Measurements from ENCODE around the gene AGPAT1. TPM values are rescaled to one million over a fixed set of nuclear protein-coding genes. Genes with fewer than 3 reads are reported as not detected.
A peak's percentile ranks its signal among the peaks of the same experiment; 100 is the strongest.

AGPAT1 gene
- total and polyA plus RNA-seq, 2 of the 8 experiments (the other 6 are each of a cell fraction or from before 2014, with no cell fraction given) = 96.0 to 222 TPM

DNA sequence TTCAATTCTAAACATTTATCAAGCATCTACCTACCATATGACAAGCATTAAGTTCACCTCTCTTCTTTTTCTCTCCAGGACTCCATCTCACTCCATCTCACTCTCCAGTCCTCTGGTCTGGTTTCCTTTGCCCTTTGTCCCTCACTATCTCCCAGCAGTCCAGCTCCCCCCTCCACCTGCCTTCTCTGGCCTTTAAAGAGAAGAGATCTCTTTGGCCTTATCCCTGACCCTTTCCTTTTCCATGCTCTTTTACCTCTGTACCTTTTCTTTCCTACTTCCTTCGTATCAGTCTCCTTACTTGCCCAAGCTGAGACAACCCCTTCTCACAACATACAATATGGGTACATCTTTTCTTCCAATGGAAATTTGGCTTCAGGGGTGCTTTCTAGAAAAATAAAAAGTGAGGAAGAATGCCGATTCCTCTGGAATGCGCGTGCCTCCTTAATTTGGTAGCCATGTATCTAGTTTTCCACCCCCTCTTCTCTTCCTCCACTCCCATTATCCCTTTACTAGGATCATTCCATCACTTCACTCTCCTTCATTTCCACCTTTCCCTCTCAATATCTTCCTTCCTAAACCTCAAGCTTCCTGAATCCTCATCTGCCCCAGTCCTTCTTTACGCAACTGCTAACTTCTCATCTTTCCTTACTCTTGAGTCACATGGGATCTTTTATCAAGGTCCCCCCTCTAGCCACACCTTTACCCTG lies 745 bp upstream of the AGPAT1 start:
- peak overlapping the region; percentile 38; the same call in 1 of the 2 replicates for H2BK20ac ChIP-seq (ENCODE audit: low read length)
- peak overlapping the region; percentile 95 for H3K27ac ChIP-seq (ENCODE audit: low read depth, low read length)
- peak overlapping the region; percentile 91 to 99 (median 95) for H3K4me3 ChIP-seq (ENCODE audit: extremely low read depth in 1 of 4, insufficient read depth in 2 of 4, low read depth in 3 of 4, low read length in 4 of 4)
- peaks cover 2 to 19% (median 9%) of the 10 kb centered on the region in 4 experiments; a peak in 7 of 8 replicates for H3K36me3 ChIP-seq (ENCODE audit: control insufficient read depth in 2 of 4, insufficient read depth in 4 of 4, low read length in 3 of 4)
- FAIRE-seq (no peak), DNase-seq (ENCODE audit: low read depth in 1 of 2, low spot score in 2 of 2) (peak in 1 of 2 experiments; percentile 46)
- H4K8ac ChIP-seq (ENCODE audit: extremely low read depth, insufficient read depth, low read length) = no peak overlapping the region
- H3K9me3 ChIP-seq (ENCODE audit: insufficient read depth in 2 of 2, low read depth in 1 of 2, low read length in 1 of 2) = no peaks in the 10 kb centered on the region
- H3K23ac ChIP-seq (ENCODE audit: insufficient read length) = no peak overlapping the region
- H2AK5ac ChIP-seq (ENCODE audit: low read depth, low read length) = peak overlapping the region; percentile 91
- H3K4ac ChIP-seq (replicated peaks; ENCODE audit: insufficient read length, low read depth, low read length) = peak overlapping the region; percentile 88
- peak overlapping the region; percentile 99 to 100 for H3K4me2 ChIP-seq (ENCODE audit: insufficient read depth in 1 of 2, low read depth in 2 of 2, low read length in 2 of 2)
- peaks cover 13 to 48% of the 10 kb centered on the region in 2 experiments for H3K79me2 ChIP-seq (ENCODE audit: control insufficient read depth in 1 of 2, insufficient read depth in 2 of 2, low read length in 2 of 2)
- H2BK5ac ChIP-seq (ENCODE audit: low read depth, low read length) = peak overlapping the region; percentile 97
- no peak overlapping the region for H3K14ac ChIP-seq (ENCODE audit: insufficient read length)
- no peaks in the 10 kb centered on the region for H3K27me3 ChIP-seq (replicated peaks in 1 of 4; ENCODE audit: control insufficient read depth in 3 of 4, extremely low read depth in 1 of 4, insufficient read depth in 3 of 4, low read length in 3 of 4)
- peak overlapping the region; percentile 8 for H2BK120ac ChIP-seq (replicated peaks; ENCODE audit: low read depth, low read length)
- CTCF ChIA-PET (ENCODE audit: partially characterized antibody) = interaction anchor here (0.8 to 2.4 kb wide), 5 partner anchors 10 to 78 kb away, joined by 3 to 10 read pairs (median 3); no protein-coding TSS in a partner anchor
- H2BK12ac ChIP-seq (ENCODE audit: low read depth, low read length) = peak overlapping the region; percentile 86; the same call in 1 of the 2 replicates
- H4K5ac ChIP-seq (ENCODE audit: insufficient read length, low read depth, low read length) = peak overlapping the region; percentile 79
- 6 to 100% methylated on average over 1 to 5 of the region's 5 CpGs for WGBS, 2 experiments (ENCODE audit: extremely low coverage in 1 of 2, insufficient coverage in 1 of 2, insufficient read length in 1 of 2, insufficient replicate concordance in 2 of 2, low coverage in 1 of 2, low lambda C conversion rate in 2 of 2, missing lambda C conversion rate in 1 of 2)
- H3K4me1 ChIP-seq (replicated peaks in 1 of 4; ENCODE audit: control insufficient read depth in 3 of 4, insufficient read depth in 4 of 4, low read length in 3 of 4) = peaks cover 5 to 21% (median 9%) of the 10 kb centered on the region in 4 experiments; a peak in 6 of 7 replicates
- H3K9ac ChIP-seq (replicated peaks in 1 of 4; ENCODE audit: extremely low read depth in 1 of 4, low read depth in 3 of 4, low read length in 3 of 4) = peak overlapping the region; percentile 54 to 96 (median 86)
- H2AFZ ChIP-seq (ENCODE audit: low read length) = no peak overlapping the region
- peaks cover 9% of the 10 kb centered on the region; the same call in 1 of the 2 replicates for H3K79me1 ChIP-seq (ENCODE audit: low read depth, low read length)
- H3K23me2 ChIP-seq (ENCODE audit: low read depth, low read length) = peaks cover 26% of the 10 kb centered on the region
- H4K91ac ChIP-seq (replicated peaks; ENCODE audit: insufficient read length, low read length) = peak overlapping the region; percentile 73
- H3K18ac ChIP-seq (ENCODE audit: extremely low read depth, low read length) = peak overlapping the region; percentile 97
- POLR2A ChIA-PET (ENCODE audit: partially characterized antibody) = interaction anchor here (0.6 to 7.9 kb wide), 18 partner anchors 9 to 795 kb away, joined by 3 to 194 read pairs (median 6); partner anchors contain the start of genes ATF6B, EGFL8, FKBPL and GPSM3
- peak overlapping the region; percentile 26 for H3K56ac ChIP-seq (replicated peaks; ENCODE audit: insufficient read length, low read depth, low read length)
- H2BK15ac ChIP-seq (ENCODE audit: low read length) = no peak overlapping the region
- peaks cover 3 to 6% of the 10 kb centered on the region in 2 experiments for H4K20me1 ChIP-seq (replicated peaks in 1 of 2; ENCODE audit: control insufficient read depth in 1 of 2, insufficient read depth in 2 of 2, low read length in 2 of 2)
- TF ChIP-seq SIRT6 (IDR thresholded peaks at IDR 0.05; ENCODE audit: low read length) = no peak
- TF ChIP-seq POLR2A (IDR thresholded peaks at IDR 0.05; ENCODE audit: control extremely low read depth in 1 of 2, low read depth in 2 of 2, low read length in 2 of 2) = no peak; a peak in 1 of 3 replicates
- no peak for TF ChIP-seq MAFK (IDR thresholded peaks at IDR 0.05; ENCODE audit: low read depth, low read length)
- no peak for TF ChIP-seq KDM4A (IDR thresholded peaks at IDR 0.05; ENCODE audit: low read depth, low read length, severe bottlenecking)
- TF ChIP-seq SAP30 (IDR thresholded peaks at IDR 0.05; ENCODE audit: insufficient read depth, insufficient replicate concordance, low read length) = no peak
- TF ChIP-seq, protein P1, sequence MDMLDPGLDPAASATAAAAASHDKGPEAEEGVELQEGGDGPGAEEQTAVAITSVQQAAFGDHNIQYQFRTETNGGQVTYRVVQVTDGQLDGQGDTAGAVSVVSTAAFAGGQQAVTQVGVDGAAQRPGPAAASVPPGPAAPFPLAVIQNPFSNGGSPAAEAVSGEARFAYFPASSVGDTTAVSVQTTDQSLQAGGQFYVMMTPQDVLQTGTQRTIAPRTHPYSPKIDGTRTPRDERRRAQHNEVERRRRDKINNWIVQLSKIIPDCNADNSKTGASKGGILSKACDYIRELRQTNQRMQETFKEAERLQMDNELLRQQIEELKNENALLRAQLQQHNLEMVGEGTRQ (IDR thresholded peaks at IDR 0.05; ENCODE audit: low read length) = no peak
- TF ChIP-seq GABPA (IDR thresholded peaks at IDR 0.05; ENCODE audit: borderline replicate concordance, insufficient read depth, low read length) = no peak
- no peak for TF ChIP-seq TCF12 (IDR thresholded peaks at IDR 0.05; ENCODE audit: low read depth, low read length)
- no peak for TF ChIP-seq KDM1A (IDR thresholded peaks at IDR 0.05; ENCODE audit: borderline replicate concordance, low read length)
- no peak for TF ChIP-seq SRF (IDR thresholded peaks at IDR 0.05; ENCODE audit: low read depth, low read length)
- no peak for TF ChIP-seq TAF7 (optimal IDR thresholded peaks at IDR 0.05; ENCODE audit: borderline replicate concordance, low read depth, low read length)
